CD14-positive monocyte (primary cell): Measurements from ENCODE around the gene ACACB. TPM values are rescaled to one million over a fixed set of nuclear protein-coding genes. Genes with fewer than 3 reads are reported as not detected.

ENCODE experiments used
- DNase-seq, 3 donors: peaks; one replicate each; pipeline ENCODE4 v3.0.0-alpha.2; 2011 to 2022
- H2AFZ ChIP-seq: 2 replicates; pipeline ENCODE4 v1.6.0; 2012; ENCODE audit warnings: mild to moderate bottlenecking, low read depth, low read length, inconsistent platforms; ENCODE audit not compliant: insufficient read depth, poor library complexity, severe bottlenecking
- H3K27ac ChIP-seq, 2 donors: 1 replicate in 1 of 2; 2 replicates in 1 of 2; pipeline ENCODE4 v1.5.1; 2012 to 2013; ENCODE audit warnings: low read length in 2 of 2, control low read depth in 1 of 2, inconsistent platforms in 1 of 2, low read depth in 1 of 2, mild to moderate bottlenecking in 1 of 2
- H3K27me3 ChIP-seq, 2 donors: one replicate each; pipeline versions ENCODE4 v1.6.0 to v1.6.1; 2011 to 2013; ENCODE audit warnings: low read length in 2 of 2; ENCODE audit not compliant: control insufficient read depth in 2 of 2, insufficient read depth in 2 of 2
- H3K36me3 ChIP-seq, 2 donors: replicated peaks in 1 of 2; 1 replicate in 1 of 2; 2 replicates in 1 of 2; pipeline versions ENCODE4 v1.5.1 to v1.6.1; 2012 to 2013; ENCODE audit warnings: low read length in 2 of 2, control low read depth in 1 of 2, inconsistent platforms in 1 of 2, mild to moderate bottlenecking in 1 of 2; ENCODE audit not compliant: insufficient read depth in 2 of 2, control insufficient read depth in 1 of 2
- H3K4me1 ChIP-seq, 2 donors: 1 replicate in 1 of 2; 2 replicates in 1 of 2; pipeline versions ENCODE4 v1.5.1 to v1.6.1; 2012 to 2013; ENCODE audit warnings: low read length in 2 of 2, control low read depth in 1 of 2, inconsistent platforms in 1 of 2, mild to moderate bottlenecking in 1 of 2, moderate library complexity in 1 of 2; ENCODE audit not compliant: insufficient read depth in 2 of 2, control insufficient read depth in 1 of 2
- H3K4me2 ChIP-seq: replicated peaks from 2 replicates; pipeline ENCODE3; 2012; ENCODE audit warnings: low read length, moderate library complexity, mild to moderate bottlenecking; ENCODE audit not compliant: poor library complexity, severe bottlenecking; ENCODE audit errors: extremely low read depth
- H3K4me3 ChIP-seq, 3 experiments: fragments of 200-600 bp in 1 of 3; sonication (generic) in 1 of 3; replicated peaks in 1 of 3; 1 replicate in 2 of 3; 2 replicates in 1 of 3; pipeline ENCODE4 v1.5.1; 2011 to 2013; ENCODE audit warnings: low read length in 3 of 3, mild to moderate bottlenecking in 3 of 3, control low read depth in 2 of 3, low read depth in 2 of 3, inconsistent platforms in 1 of 3, moderate library complexity in 1 of 3
- H3K79me2 ChIP-seq: 2 replicates; pipeline ENCODE4 v1.6.0; 2012; ENCODE audit warnings: mild to moderate bottlenecking, control low read depth, inconsistent platforms, low read length, moderate library complexity; ENCODE audit not compliant: insufficient read depth
- H3K9ac ChIP-seq: 2 replicates; pipeline ENCODE4 v1.6.0; 2017; ENCODE audit warnings: low read length, mild to moderate bottlenecking; ENCODE audit not compliant: insufficient read depth, poor library complexity, severe bottlenecking
- H3K9me3 ChIP-seq, 2 donors: replicated peaks in 1 of 2; 1 replicate in 1 of 2; 2 replicates in 1 of 2; pipeline versions ENCODE4 v1.5.1 to v1.6.1; 2012 to 2013; ENCODE audit warnings: low read length in 2 of 2, control low read depth in 1 of 2; ENCODE audit not compliant: control insufficient read depth in 1 of 2, insufficient read depth in 1 of 2
- H4K20me1 ChIP-seq: 2 replicates; pipeline ENCODE4 v1.6.0; 2012; ENCODE audit warnings: mild to moderate bottlenecking, low read length, control low read depth, moderate library complexity; ENCODE audit not compliant: insufficient read depth
- H3K27ac Mint-ChIP-seq, 7 donors: one replicate each; pipeline ENCODE4 v1.8.0; 2020; ENCODE audit warnings: mild to moderate bottlenecking in 7 of 7, mixed read lengths in 7 of 7, moderate library complexity in 6 of 7, inconsistent platforms in 2 of 7
- H3K27me3 Mint-ChIP-seq, 3 donors: one replicate each; pipeline ENCODE4 v1.8.0; 2021 to 2022; ENCODE audit warnings: low read depth in 3 of 3, mild to moderate bottlenecking in 3 of 3, mixed read lengths in 3 of 3, moderate library complexity in 3 of 3, inconsistent platforms in 1 of 3
- H3K36me3 Mint-ChIP-seq, 2 donors: one replicate each; pipeline ENCODE4 v1.8.0; 2020; ENCODE audit warnings: mixed read lengths in 2 of 2, inconsistent platforms in 1 of 2, mild to moderate bottlenecking in 1 of 2
- H3K4me1 Mint-ChIP-seq: one replicate; pipeline ENCODE4 v1.8.0; 2020; ENCODE audit warnings: mild to moderate bottlenecking, mixed read lengths
- H3K4me3 Mint-ChIP-seq, 2 donors: one replicate each; pipeline ENCODE4 v1.8.0; 2020; ENCODE audit warnings: mild to moderate bottlenecking in 2 of 2, mixed read lengths in 2 of 2, moderate library complexity in 1 of 2
- H3K9me3 Mint-ChIP-seq, 7 donors: one replicate each; pipeline ENCODE4 v1.8.0; 2020 to 2022; ENCODE audit warnings: mixed read lengths in 7 of 7, mild to moderate bottlenecking in 6 of 7, moderate library complexity in 6 of 7, inconsistent platforms in 2 of 7
- CTCF ChIP-seq: fragments of 200-600 bp; IDR thresholded peaks from one replicate; pipeline ENCODE4 v1.8.0; 2022; ENCODE audit warnings: antibody characterized with exemption, mild to moderate bottlenecking
- WGBS: methylation state at CpG from one replicate; pipeline ENCODE4 v1.1.5; 2013; ENCODE audit warnings: missing lambda C conversion rate; ENCODE audit not compliant: insufficient coverage; 5-methylcytosine and 5-hydroxymethylcytosine counted together
- intact Hi-C, 2 donors: fragments of 100-400 bp; cut with micrococcal nuclease; formaldehyde crosslinking; loops; one replicate each; pipeline versions ENCODE4 v1.15.0 to v1.15.1; 2023
- polyA plus RNA-seq, 3 donors: library from polyadenylated mRNA; depleted of rRNA in 1 of 3; unstranded in 2 of 3; stranded (reverse) in 1 of 3; fragments of 300-500 nt in 2 of 3; fragments of >200 nt in 1 of 3; fragmentation: Illumina TruSeq in 2 of 3; gene quantifications; 1 replicate in 2 of 3; 2 replicates in 1 of 3; pipeline ENCODE4 v1.2.3, GENCODE V29; 2012 to 2021

Gene ACACB
- polyA plus RNA-seq, 3 donors, result 0.14 to 5.0 (median 1.9) TPM

- H3K9ac ChIP-seq, result no peak overlapping the region
- no peaks in the 10 kb centered on the region for H3K79me2 ChIP-seq
- Mint-ChIP-seq H3K27ac (no peak overlapping the region), H3K4me1 (peaks cover 11% of the 10 kb centered on the region), H3K4me3 (no peak overlapping the region), H3K27me3 (peaks cover 0 to 5% (median 2%) of the 10 kb centered on the region in 3 donors), H3K9me3 (no peaks in the 10 kb centered on the region), H3K36me3 (peaks cover 0 to 1% of the 10 kb centered on the region in 2 donors)
- no peaks in the 10 kb centered on the region for H3K27me3 ChIP-seq
- H3K36me3 ChIP-seq, result no peaks in the 10 kb centered on the region
- H2AFZ ChIP-seq, result no peak overlapping the region
- no CpG with 5 or more reads among the region's 2 CpGs for WGBS
- DNase-seq, result no peak
- H3K27ac ChIP-seq, result no peak overlapping the region
- H3K4me1 ChIP-seq, result peaks cover 0 to 8% of the 10 kb centered on the region in 2 donors
- no peak overlapping the region for H3K4me3 ChIP-seq
- TF ChIP-seq CTCF, result no peak
- intact Hi-C loops, result no loop called here
- no peaks in the 10 kb centered on the region for H3K9me3 ChIP-seq
- H4K20me1 ChIP-seq, result no peaks in the 10 kb centered on the region
- H3K4me2 ChIP-seq, result no peak overlapping the region
These were observed 3.7 kb downstream of the ACACB start for GRCh38 chr12:109120095-109120494.

- Mint-ChIP-seq H3K27ac (no peak overlapping the region), H3K36me3 (peaks cover 0 to 1% of the 10 kb centered on the region in 2 donors), H3K9me3 (no peaks in the 10 kb centered on the region), H3K4me1 (peaks cover 8% of the 10 kb centered on the region), H3K27me3 (peaks cover 0 to 5% (median 2%) of the 10 kb centered on the region in 3 donors), H3K4me3 (no peak overlapping the region)
- H3K36me3 ChIP-seq, result no peaks in the 10 kb centered on the region
- H3K4me2 ChIP-seq, result no peak overlapping the region
- H2AFZ ChIP-seq, result no peak overlapping the region
- H3K9ac ChIP-seq, result no peak overlapping the region
- DNase-seq, result no peak
- no peak overlapping the region for H3K27ac ChIP-seq
- H3K27me3 ChIP-seq, result no peaks in the 10 kb centered on the region
- peaks cover 0 to 7% of the 10 kb centered on the region in 2 donors for H3K4me1 ChIP-seq
- no peaks in the 10 kb centered on the region for H3K9me3 ChIP-seq
- TF ChIP-seq CTCF, result no peak
- no peaks in the 10 kb centered on the region for H3K79me2 ChIP-seq
- intact Hi-C loops, result no loop called here
- H4K20me1 ChIP-seq, result no peaks in the 10 kb centered on the region
- WGBS, result no CpG with 5 or more reads among the region's 4 CpGs
- H3K4me3 ChIP-seq, result no peak overlapping the region
These were observed 4.2 kb downstream of the ACACB start for GRCh38 chr12:109120557-109120956.
